NCI-H82 treated with DMSO at 0.1 percent for 48 hours (cell line): ENCODE data around the gene IPP.
A peak's percentile ranks its signal among the peaks of the same experiment; 100 is the strongest.
"Not testable (repeated sequence)": the region's sequence is repeated elsewhere in the genome, so short reads cannot be mapped to it uniquely, and the experiment has no call there.

Source experiments
- DNase-seq: peaks from one replicate; lab custom pipeline; 2025; ENCODE audit not compliant: unreplicated experiment; lab: John Stamatoyannopoulos, UW

The IPP gene

DNA sequence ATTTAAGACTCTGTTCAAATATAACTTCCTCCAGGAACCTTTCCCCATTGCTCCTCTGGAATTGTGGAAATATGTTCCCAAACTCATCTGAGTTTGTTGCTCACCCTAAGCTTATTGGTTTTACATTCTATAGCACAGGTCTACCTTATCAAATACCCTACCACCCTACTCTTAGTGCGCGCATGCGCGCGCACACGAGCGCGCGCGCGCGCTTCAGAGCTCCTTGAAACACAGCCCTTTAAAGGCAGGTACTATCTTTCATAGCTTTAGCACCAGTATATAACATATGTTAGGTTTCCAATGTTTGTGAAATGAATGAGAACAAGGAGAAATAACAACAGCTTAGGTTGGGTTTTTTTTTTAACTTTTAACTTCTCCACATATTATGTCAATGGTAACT, 3.5 kb downstream of the IPP start:
- DNase-seq = no peak

DNA sequence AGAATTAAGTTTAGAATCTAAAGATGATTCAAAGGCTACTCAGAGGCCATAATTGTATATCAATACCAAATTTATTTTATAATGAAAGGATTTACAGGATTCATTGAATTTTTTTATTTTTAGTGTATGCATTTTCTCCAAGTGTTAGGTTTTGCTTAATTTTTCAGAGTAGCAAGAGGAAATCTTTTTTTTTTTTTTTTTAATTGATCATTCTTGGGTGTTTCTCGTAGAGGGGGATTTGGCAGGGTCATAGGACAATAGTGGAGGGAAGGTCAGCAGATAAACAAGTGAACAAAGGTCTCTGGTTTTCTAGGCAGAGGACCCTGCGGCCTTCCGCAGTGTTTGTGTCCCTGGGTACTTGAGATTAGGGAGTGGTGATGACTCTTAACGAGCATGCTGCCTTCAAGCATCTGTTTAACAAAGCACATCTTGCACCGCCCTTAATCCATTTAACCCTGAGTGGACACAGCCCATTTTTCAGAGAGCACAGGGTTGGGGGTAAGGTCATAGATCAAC, 10.8 kb downstream of the IPP start:
- not testable (repeated sequence) for DNase-seq

DNA sequence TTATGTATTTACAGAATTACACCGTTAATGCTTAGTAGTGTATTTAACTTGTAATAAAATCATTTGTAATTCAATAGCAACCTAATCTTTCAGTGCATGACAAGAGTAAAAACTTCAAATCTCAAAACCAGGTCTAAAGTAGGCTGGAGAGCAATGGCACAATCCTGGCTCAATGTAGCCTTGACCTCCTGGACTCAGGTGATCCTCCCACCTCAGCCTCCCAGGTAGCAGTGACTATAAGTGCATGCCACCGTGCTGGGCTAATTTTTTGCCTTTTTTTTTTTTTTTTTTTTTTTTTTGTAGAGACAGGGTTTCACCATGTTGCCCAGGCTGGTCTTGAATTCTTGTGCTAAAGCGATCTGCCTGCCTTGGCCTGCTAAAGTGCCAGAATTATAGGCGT, 11.3 kb downstream of the IPP start:
- DNase-seq = no peak

DNA sequence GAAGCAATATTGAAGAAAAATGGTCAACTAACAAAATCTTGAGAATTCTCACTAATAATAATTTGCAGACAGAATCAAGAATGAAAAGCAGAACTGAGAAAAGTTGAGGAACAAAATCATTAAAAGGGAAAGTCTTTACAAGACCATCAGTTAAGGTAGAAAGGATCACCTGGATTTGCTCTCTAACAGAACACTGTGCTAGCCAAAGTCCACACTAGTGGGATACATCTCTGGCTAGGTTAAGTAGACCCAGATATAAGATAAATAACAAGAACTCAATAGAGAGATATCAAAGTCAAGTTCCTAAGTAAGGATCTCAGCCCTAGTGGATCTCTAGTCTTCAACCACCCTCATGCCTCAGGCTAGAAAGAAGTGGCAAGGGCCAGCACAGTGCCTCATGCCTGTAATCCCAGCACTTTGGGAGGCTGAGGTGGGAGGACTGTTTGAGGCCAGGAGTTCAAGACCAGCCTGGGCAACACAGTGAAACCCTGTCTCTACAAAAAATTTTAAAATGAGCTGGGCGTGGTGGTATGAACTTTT, 19.6 kb downstream of the IPP start:
- DNase-seq = no peak

DNA sequence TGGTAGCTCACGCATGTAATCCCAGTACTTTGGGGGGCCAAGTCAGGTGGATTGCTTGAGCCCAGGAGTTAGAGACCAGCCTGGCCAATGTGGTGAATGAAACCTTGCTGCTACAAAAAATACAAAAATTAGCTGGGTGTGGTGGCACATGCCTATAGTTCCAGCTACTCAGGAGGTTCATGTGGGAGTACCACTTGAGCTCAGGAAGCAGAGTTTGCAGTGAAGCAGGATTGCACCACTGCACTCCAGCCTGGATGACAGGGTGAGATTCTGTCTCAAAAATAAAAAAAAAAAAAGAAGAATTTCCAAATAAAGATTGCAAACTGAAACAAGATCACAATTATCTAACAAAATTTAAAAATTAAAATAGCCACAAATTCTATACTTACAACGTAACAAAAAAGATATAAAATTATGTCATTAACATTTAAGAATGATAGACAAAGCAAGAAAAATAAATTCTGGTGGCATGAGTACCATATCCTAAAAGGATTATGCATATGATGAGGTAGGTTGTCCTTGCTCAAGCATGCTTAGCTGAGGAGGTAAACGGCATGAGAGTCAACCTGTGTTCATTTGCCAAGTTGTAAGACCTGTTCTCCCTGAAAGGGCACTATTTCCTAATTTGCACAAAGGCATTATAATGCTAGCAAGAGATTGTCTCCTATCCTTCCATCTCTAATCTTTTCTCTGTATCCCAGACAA, 20.2 kb downstream of the IPP start:
- DNase-seq = no peak

DNA sequence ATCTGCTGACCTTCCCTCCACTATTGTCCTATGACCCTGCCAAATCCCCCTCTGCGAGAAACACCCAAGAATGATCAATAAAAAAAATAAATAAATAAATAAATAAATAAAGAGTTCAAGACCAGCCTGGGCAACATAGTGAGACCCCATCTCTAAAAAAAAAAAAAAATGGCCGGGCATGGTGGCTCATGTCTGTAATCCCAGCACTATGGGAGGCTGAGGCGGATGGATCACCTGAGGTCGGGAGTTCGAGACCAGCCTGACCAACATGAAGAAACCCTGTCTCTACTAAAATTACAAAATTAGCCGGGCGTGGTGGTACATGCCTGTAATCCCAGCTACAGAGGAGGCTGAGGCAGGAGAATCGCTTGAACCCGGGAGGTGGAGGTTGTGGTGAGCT, 24.4 kb downstream of the IPP start:
- not testable (repeated sequence) for DNase-seq

DNA sequence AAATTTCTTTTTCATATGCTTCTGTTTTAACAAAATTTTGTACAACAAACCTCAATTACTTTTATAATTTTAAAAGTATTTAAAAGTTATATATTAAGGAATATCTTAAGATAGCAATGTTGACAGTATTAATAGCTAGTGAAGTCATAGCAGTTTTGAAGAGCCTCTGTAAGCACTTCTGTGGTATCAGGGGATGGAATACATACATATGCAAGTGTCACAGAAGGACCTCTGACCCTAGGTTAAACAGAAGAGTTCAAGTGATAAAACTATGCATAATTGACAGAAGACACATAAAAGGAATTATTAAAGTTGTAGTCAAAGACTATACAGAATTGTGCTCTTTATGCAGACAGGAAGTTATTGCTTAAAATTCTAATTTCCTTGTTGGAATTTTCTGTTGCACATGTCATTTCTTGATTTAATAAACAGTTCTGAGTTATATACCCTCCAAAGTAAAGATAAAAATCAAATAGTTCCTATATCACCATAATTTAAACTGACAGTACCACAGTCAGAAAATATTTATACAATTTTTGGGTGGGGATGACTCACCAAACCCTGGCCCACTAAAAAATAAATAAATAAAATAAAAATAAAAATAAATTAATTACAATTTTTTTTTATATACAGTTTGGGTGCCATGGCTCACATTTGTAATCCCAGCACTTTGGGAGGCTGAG, 27.1 kb downstream of the IPP start:
- no peak for DNase-seq

DNA sequence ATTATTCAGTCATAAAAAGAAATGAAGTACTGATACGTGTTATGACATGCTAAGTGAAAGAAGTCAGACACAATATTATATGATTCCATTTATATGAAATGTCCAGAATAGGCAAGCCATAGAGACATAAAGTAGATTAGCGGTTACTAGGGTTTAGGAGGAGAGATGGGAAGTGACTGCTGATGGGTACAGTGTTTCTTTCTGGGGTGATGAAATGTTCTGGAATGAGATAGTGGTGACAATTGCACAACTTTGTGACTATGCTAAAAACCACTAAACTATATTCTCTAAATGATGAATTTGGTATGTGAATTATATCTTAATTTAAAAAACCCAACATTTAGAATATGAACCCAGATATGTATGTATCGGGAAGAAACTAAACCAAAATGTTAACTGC, 27.6 kb downstream of the IPP start:
- no peak for DNase-seq

DNA sequence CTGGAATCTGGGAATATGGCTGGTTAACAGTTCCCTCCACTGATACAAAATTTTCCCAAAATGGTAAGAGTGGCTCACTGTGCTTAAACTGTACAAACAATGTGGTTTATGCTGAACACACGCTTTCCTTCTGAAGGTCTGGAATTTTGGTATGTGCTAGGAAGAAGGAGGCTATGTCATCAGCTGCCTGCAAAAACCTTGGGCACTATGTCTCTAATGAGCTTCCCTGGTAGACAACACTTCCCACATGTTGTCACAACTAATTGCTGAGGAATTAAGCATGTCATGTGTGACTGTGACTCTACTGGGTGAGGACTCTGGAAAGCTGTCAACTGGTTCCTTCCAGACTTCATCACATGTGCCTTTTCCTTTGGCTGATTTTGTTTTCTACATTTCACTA, 29.2 kb downstream of the IPP start:
- peak; percentile 4 for DNase-seq

DNA sequence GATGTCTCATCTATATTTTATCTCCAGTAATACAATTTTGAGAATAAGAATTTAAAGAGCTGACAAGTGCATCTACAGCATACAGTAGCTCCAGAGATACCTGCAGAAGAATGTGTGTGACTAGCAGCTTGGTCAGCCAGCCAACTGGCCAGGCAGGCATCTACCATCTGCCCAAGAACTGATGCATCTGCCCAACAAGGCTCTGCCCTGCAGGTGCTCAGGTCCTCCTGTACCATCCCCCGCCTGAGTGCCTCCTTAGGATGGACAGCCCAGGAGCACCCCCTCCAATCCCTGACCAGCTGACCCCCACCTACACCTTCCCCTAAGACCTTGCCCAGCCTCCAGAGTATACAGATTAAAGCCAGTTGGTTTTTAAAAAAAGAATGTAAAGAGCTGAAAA, 32.2 kb downstream of the IPP start:
- no peak for DNase-seq

DNA sequence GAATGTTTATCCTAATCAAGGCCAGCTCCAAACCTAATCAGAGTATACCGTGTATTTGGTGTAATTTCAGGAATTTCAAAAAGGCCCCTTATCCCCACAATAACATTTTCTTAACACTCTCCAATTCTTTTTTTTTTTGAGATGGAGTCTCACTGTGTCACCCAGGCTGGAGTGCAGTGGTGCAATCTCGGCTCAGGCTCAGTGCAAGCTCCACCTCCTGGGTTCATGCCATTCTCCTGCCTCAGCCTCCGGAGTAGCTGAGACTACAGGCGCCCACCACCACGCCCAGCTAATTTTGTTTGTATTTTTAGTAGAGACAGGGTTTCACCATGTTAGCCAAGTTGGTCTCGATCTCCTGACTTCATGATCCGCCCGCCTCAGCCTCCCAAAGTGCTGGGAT, 33.1 kb downstream of the IPP start:
- not testable (repeated sequence) for DNase-seq

DNA sequence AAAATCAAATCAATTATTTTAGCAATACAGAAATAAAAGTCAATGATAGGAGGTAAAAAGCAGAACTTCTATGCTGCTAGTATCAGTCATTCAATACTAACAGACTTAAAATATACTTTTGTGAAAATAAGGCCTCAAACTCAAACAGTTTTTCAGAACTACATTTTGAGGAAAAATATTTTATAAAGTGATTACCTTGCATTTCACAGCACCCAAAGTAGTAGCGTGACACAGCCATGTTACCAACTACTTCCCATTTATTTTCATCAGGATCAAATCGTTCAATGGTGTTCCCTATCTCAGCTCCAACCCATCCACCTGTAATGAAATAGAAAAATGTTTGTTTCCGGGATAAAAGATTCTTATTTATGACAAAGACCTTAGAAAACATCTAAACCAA, 33.8 kb downstream of the IPP start:
- no peak for DNase-seq

DNA sequence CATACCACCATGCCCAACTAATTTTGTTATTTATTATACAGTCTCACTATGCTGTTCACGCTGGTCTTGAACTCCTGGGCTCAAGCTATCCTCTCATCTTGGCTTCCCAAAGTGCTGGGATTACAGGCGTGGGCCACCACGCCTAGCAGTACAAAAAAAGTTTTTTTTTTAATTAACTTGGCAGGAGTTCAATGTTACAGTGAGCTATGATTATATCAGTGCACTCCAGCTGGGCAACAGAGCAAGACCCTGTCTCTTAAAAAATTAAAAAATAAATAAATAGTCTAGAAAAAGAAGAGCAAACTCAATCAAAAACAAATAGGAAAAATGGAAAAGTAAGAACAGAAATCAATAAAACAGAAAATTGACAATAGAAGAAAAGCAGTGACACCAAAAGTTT, 36.7 kb downstream of the IPP start:
- DNase-seq = no peak

DNA sequence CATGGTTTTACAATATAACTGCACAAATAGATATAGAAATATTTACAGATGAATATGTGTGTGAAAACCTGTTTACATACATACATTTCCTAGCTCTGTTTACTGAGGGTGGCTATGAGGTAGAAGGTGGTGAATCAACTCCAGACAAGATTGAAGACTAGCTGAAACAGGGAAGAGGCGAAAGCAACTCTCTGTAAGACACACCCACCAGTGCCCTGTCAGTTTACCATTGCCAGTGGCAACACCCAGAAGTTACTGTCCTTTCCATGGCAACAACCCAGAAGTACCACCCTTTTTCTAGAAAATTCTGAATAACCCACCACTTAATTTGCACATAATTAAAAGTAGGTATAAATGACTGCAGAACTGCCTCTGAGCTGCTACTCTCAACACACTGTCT, 45.8 kb downstream of the IPP start:
- no peak for DNase-seq

DNA sequence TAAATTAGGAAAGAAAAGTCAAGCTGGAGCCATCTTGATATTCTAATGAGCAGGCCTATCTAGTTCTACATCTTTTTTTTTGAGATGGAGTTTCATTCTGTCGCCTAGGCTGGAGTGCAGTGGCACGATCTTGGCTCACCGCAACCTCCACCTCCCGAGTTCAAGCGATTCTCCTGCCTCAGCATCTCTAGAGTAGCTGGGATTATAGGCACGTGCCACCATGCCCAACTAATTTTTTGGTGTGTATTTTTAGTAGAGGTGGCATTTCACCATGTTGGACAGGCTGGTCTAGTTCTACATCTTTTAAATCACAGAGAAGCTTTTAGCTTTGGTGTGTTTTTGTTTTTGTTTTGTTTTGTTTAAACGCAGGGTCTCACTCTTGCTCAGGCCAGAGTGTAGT, 55.6 kb downstream of the IPP start:
- no peak for DNase-seq

DNA sequence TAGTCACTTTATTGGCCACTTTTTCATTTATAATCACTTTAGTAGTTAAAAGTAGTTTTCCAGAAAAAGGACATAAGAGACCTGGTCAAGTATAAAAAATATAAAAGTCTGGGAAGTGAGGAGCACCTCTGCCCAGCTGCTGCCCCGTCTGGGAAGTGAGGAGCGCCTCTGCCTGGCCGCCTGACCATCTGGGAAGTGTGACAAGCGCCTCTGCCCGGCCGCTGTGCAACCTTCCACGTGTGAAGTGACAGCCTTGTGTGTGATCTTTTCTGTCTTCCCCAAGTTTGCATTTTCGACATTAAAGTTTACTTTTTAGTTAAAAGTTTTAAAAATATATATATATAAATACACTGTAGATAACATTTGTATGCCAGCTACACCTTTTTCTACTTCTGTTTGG, 56.6 kb downstream of the IPP start:
- DNase-seq = not testable (repeated sequence)

DNA sequence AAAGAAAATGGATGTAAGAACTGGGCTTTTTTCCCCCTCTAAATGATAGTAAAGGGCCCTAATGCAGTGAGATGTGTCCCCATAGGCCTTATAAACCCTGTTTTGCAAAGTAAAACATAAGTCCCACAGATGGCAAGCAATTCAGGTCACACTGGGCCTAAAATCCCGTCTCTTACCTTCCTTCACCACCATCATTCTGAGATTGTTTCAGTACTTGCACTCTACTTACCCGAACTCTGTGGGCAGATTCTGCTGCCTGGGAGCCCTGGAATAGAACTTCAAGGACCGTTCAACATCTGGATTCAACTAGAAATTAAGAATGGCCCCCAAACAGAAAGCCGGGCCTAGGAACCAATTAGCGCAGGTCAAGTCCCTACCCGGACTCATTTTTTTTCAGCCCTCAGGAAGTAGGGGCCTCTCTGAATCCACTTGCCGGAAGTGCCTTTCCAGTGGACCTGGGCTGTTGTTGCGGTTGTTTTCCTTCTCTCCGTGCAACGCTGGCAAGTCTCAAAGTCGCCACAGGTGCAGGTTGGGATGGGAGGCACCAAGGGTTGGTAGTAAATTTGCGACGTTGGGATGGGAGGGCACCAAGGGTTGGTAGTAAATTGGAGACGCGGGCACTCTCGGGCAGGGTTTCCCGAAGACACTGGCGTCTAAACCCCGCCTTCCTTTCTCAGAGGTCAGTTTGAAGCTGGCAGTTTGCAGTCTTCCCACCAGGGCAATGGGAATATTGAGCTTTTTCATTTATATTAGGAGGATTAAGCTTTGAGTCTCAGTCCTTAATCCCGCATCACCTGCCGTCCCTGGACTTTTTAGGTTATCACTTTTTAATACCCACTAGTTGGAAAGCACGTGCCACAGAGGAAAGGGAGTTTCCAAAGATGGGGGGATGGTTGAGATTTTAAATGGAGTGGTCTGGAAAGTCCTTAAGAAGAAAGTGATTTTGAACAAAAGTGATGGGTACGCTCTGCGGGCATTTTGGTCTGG, 62.4 kb downstream of the IPP start, which contains the start of gene TMEM69:
Gene TMEM69 (plus strand): TSS at position 428 of the 987 bp plus-strand sequence. CDS start 2,888 bp downstream, outside the sequence.
- peak; percentile 82 for DNase-seq

DNA sequence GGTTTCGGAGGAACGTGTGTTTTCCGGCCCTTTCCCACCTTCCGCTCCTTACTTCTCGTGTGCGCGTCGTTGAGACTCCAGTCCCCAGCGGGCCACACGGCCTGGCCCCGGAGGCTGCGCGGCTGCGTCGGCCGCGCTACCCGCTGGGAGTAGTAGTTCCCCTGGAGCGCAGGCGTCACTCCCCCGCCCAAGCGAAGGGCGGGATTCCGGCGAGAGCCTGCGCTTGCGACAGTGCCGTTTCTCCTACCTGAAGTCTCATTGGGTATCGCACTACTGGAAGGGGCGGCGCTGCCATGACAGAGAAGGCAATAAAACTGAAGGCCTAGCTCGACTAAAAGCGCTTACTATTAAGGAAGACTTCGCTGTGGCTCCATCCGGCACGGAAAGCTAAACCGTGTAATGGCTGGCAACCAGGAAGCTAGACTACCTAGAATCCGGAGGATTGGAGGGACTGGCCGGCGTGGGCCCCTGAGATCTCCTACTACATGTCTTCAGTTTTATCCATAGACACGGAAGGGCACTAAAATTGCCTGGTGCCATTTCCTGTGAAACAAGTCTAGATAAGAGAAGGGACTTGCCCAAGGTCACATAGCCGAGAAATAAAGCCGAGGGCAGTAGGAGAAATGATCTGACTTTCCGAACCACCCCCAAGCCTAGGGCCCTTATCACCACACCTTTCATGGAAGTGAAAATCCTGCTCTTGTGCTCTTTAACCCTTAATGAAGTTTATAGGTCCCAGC, 63.3 kb downstream of the IPP start:
- DNase-seq = peak; percentile 97

DNA sequence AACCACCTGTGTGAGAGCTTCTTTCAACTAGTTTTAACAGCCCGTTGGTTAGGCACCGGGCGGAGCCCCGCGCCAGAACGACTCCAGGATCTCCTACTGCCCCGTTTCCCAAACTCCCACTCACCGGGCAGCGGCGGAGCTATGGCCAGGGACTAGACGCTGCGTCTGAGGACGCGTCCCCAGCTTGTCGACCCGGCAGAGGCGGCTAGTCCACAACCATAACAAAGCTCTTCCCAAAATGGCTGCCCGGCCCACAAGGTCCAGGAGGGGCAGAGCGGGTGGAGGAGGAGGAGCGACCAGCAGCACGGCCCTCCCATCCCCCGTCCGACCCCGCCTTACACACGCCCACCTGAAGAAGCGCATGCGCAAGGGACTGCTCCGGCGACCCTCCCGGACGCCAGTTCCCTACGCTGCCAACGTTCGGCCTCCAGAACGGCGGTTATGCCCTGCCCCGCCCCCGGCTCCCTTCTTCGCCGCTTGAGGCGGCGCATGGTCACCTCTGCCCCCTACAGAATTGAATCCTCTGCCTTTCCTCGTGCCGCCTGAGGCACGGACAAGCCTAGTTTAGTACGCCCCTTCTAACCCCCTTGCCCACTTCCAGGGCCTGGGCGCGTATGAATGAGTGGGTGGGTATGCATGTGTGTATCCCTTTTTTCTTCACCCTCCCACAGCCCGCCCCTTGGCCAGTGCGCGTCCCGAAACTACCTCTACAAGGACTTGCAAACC, 64.0 kb downstream of the IPP start, which contains the start of gene GPBP1L1:
Gene GPBP1L1 (minus strand): TSS at position 246 of the 726 bp plus-strand sequence. CDS start 27,446 bp downstream, outside the sequence.
- peak; percentile 91 for DNase-seq

DNA sequence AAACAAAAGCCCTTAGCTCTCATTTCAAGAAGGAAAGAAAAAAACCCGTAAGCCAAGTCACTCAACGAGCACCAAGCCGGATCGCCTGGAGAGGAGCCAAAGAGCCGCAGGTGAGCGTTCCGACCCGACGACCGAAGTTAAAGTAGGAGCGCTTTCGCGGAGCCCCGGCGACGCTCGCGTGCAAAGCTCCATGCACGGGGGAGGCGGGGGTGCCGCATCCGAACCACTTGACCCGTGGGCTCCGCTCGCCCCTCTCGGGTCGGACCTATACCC, 64.5 kb downstream of the IPP start:
- DNase-seq = no peak
